GM23338 (cell line): ENCODE data around the gene FAM168B. TPM values are rescaled to one million over a fixed set of nuclear protein-coding genes. Genes with fewer than 3 reads are reported as not detected.

ENCODE experiments used
- ATAC-seq: fragments of 200-7000 bp; cut with Tn5 transposase; 3 replicates; pipeline ENCODE4 v1.9.1; 2020
- DNase-seq: peaks from one replicate; pipeline ENCODE4 v3.0.0-alpha.2; 2015; ENCODE audit warnings: low spot score
- H2AFZ ChIP-seq: fragments of 200-600 bp; sonication (generic); 2 replicates; pipeline ENCODE4 v1.8.0; 2016; ENCODE audit warnings: antibody characterized with exemption, mild to moderate bottlenecking, moderate library complexity
- H3F3A ChIP-seq: fragments of 200-600 bp; sonication (generic); replicated peaks from 2 replicates; pipeline ENCODE4 v1.8.0; 2017; ENCODE audit warnings: antibody characterized with exemption, mixed run types, low read depth
- H3K27ac ChIP-seq: fragments of 200-600 bp; sonication (generic); 2 replicates; pipeline ENCODE4 v1.6.1; 2016; ENCODE audit warnings: low read depth
- H3K27me3 ChIP-seq: fragments of 200-600 bp; sonication (generic); 2 replicates; pipeline ENCODE4 v1.8.0; 2016; ENCODE audit warnings: mild to moderate bottlenecking, mixed run types, moderate library complexity; ENCODE audit not compliant: insufficient read depth
- H3K36me3 ChIP-seq: fragments of 200-600 bp; sonication (generic); 2 replicates; pipeline ENCODE4 v1.8.0; 2016; ENCODE audit warnings: mild to moderate bottlenecking; ENCODE audit not compliant: insufficient read depth
- H3K4me1 ChIP-seq: fragments of 200-600 bp; sonication (generic); 2 replicates; pipeline ENCODE4 v1.8.0; 2016; ENCODE audit warnings: mild to moderate bottlenecking, moderate library complexity; ENCODE audit not compliant: insufficient read depth
- H3K4me2 ChIP-seq: fragments of 200-600 bp; sonication (generic); 2 replicates; pipeline ENCODE4 v1.7.1; 2017; ENCODE audit warnings: mixed run types
- H3K4me3 ChIP-seq: fragments of 200-600 bp; sonication (generic); 2 replicates; pipeline ENCODE4 v1.6.1; 2016; ENCODE audit warnings: mixed run types
- H3K79me2 ChIP-seq: fragments of 200-600 bp; sonication (generic); replicated peaks from 2 replicates; pipeline ENCODE4 v1.8.0; 2017; ENCODE audit warnings: mild to moderate bottlenecking; ENCODE audit not compliant: insufficient read depth
- H3K9me2 ChIP-seq: fragments of 200-600 bp; sonication (generic); 2 replicates; pipeline ENCODE4 v1.8.0; 2017; ENCODE audit not compliant: insufficient read depth
- H4K20me1 ChIP-seq: fragments of 200-600 bp; sonication (generic); replicated peaks from 2 replicates; pipeline ENCODE4 v1.8.0; 2017; ENCODE audit warnings: mild to moderate bottlenecking; ENCODE audit not compliant: insufficient read depth
- H3K27ac Mint-ChIP-seq: 2 replicates; pipeline ENCODE4 v1.8.0; 2020; ENCODE audit warnings: inconsistent platforms, mild to moderate bottlenecking, moderate library complexity, mixed read lengths
- H3K27me3 Mint-ChIP-seq: 3 replicates; pipeline ENCODE4 v1.8.0; 2022; ENCODE audit warnings: low read depth, mild to moderate bottlenecking, moderate library complexity, mixed read lengths, inconsistent platforms; ENCODE audit not compliant: insufficient read depth, poor library complexity
- H3K36me3 Mint-ChIP-seq: 3 replicates; pipeline ENCODE4 v1.8.0; 2021; ENCODE audit warnings: low read depth, mild to moderate bottlenecking, inconsistent platforms, moderate library complexity, mixed read lengths
- H3K4me1 Mint-ChIP-seq: 3 replicates; pipeline ENCODE4 v1.8.0; 2020; ENCODE audit warnings: mild to moderate bottlenecking, inconsistent platforms, mixed read lengths
- H3K4me3 Mint-ChIP-seq: 3 replicates; pipeline ENCODE4 v1.8.0; 2021; ENCODE audit warnings: moderate library complexity, mild to moderate bottlenecking, inconsistent platforms, mixed read lengths
- H3K9me3 Mint-ChIP-seq: 3 replicates; pipeline ENCODE4 v1.8.0; 2020; ENCODE audit warnings: moderate library complexity, mild to moderate bottlenecking, inconsistent platforms, mixed read lengths
- CTCF ChIP-seq, 2 experiments: fragments of 200-600 bp in 1 of 2; sonication (generic) in 1 of 2; conservative IDR thresholded peaks; 2 replicates each; pipeline versions ENCODE4 v1.5.1 to v1.6.1; 2016 to 2017; ENCODE audit warnings: antibody characterized with exemption in 2 of 2, low read depth in 2 of 2, mild to moderate bottlenecking in 2 of 2, moderate library complexity in 1 of 2
- ETS1 ChIP-seq: IDR thresholded peaks from 2 replicates; pipeline ENCODE4 v1.6.1; 2016; ENCODE audit warnings: antibody characterized with exemption
- EZH2phosphoT487 ChIP-seq: fragments of 200-600 bp; sonication (generic); IDR thresholded peaks from one replicate; pipeline ENCODE4 v1.8.1; 2018; ENCODE audit warnings: antibody characterized with exemption; ENCODE audit not compliant: unreplicated experiment
- NANOG ChIP-seq: IDR thresholded peaks from 2 replicates; pipeline ENCODE4 v1.6.1; 2016; ENCODE audit warnings: antibody characterized with exemption, borderline replicate concordance
- POLR2AphosphoS5 ChIP-seq: IDR thresholded peaks from 2 replicates; pipeline ENCODE4 v1.6.1; 2016; ENCODE audit warnings: antibody characterized with exemption, low read depth
- ZNF114 ChIP-seq: fragments of 250-450 bp; sonication (Bioruptor Pico); IDR thresholded peaks from 2 replicates; pipeline ENCODE4 v1.5.0; 2020; ENCODE audit warnings: mild to moderate bottlenecking, moderate library complexity
- ZNF331 ChIP-seq: fragments of 250-450 bp; sonication (Bioruptor Pico); IDR thresholded peaks from 2 replicates; pipeline ENCODE4 v1.5.0; 2020; ENCODE audit warnings: low read depth, mild to moderate bottlenecking, moderate library complexity
- polyA plus RNA-seq: library from polyadenylated mRNA; unstranded; fragments of >200 nt; fragmentation: Nextera tagmentation; extraction: Ambion mirVana; gene quantifications from 2 replicates; pipeline ENCODE4 v1.2.1, GENCODE V29; 2016
- total RNA-seq: library from RNA; depleted of rRNA; stranded (reverse); fragments of >200 nt; shearing (Covaris generic); gene quantifications from 2 replicates; pipeline ENCODE4 v1.2.3, GENCODE V29; 2014
- TF ChIP-seq, protein P1 (sequence below): fragments of 250-450 bp; sonication (Bioruptor Pico); IDR thresholded peaks from 2 replicates; pipeline ENCODE4 v1.5.0; 2020; ENCODE audit warnings: mild to moderate bottlenecking, moderate library complexity

The FAM168B gene
- total and polyA plus RNA-seq, 2 experiments from 2014 or later, result 18.8 to 76.8 TPM

DNA sequence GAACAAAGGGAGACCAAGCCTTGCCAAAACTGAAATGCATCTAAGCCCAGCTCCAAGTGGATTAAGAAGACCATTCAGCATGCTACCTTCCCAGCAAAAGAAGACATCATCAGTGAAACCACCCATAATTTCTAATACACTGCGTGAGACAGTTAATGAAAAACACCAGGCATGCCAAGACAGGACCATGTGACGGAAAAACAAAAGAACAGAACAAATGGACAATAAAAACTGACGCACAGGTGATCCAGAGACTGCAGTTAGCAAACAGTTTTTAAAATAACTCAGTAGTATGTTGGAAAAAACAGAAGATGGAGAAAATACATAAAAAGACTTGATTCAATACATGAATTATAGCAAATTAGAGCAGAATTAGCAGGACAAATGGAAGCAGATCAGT lies 15.3 kb downstream of the FAM168B start (continued):
- TF ChIP-seq CTCF (conservative IDR thresholded peaks at IDR 0.05; ENCODE audit: low read depth in 2 of 2) (no peak), EZH2phosphoT487 (no peak), ZNF331 (CRISPR knock-in tag) (no peak), POLR2AphosphoS5 (no peak)
- TF ChIP-seq, protein P1, sequence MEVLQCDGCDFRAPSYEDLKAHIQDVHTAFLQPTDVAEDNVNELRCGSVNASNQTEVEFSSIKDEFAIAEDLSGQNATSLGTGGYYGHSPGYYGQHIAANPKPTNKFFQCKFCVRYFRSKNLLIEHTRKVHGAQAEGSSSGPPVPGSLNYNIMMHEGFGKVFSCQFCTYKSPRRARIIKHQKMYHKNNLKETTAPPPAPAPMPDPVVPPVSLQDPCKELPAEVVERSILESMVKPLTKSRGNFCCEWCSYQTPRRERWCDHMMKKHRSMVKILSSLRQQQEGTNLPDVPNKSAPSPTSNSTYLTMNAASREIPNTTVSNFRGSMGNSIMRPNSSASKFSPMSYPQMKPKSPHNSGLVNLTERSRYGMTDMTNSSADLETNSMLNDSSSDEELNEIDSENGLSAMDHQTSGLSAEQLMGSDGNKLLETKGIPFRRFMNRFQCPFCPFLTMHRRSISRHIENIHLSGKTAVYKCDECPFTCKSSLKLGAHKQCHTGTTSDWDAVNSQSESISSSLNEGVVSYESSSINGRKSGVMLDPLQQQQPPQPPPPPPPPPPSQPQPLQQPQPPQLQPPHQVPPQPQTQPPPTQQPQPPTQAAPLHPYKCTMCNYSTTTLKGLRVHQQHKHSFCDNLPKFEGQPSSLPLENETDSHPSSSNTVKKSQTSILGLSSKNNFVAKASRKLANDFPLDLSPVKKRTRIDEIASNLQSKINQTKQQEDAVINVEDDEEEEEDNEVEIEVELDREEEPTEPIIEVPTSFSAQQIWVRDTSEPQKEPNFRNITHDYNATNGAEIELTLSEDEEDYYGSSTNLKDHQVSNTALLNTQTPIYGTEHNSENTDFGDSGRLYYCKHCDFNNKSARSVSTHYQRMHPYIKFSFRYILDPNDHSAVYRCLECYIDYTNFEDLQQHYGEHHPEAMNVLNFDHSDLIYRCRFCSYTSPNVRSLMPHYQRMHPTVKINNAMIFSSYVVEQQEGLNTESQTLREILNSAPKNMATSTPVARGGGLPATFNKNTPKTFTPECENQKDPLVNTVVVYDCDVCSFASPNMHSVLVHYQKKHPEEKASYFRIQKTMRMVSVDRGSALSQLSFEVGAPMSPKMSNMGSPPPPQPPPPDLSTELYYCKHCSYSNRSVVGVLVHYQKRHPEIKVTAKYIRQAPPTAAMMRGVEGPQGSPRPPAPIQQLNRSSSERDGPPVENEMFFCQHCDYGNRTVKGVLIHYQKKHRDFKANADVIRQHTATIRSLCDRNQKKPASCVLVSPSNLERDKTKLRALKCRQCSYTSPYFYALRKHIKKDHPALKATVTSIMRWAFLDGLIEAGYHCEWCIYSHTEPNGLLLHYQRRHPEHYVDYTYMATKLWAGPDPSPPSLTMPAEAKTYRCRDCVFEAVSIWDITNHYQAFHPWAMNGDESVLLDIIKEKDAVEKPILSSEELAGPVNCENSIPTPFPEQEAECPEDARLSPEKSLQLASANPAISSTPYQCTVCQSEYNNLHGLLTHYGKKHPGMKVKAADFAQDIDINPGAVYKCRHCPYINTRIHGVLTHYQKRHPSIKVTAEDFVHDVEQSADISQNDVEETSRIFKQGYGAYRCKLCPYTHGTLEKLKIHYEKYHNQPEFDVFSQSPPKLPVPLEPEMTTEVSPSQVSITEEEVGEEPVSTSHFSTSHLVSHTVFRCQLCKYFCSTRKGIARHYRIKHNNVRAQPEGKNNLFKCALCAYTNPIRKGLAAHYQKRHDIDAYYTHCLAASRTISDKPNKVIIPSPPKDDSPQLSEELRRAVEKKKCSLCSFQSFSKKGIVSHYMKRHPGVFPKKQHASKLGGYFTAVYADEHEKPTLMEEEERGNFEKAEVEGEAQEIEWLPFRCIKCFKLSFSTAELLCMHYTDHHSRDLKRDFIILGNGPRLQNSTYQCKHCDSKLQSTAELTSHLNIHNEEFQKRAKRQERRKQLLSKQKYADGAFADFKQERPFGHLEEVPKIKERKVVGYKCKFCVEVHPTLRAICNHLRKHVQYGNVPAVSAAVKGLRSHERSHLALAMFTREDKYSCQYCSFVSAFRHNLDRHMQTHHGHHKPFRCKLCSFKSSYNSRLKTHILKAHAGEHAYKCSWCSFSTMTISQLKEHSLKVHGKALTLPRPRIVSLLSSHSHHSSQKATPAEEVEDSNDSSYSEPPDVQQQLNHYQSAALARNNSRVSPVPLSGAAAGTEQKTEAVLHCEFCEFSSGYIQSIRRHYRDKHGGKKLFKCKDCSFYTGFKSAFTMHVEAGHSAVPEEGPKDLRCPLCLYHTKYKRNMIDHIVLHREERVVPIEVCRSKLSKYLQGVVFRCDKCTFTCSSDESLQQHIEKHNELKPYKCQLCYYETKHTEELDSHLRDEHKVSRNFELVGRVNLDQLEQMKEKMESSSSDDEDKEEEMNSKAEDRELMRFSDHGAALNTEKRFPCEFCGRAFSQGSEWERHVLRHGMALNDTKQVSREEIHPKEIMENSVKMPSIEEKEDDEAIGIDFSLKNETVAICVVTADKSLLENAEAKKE, result no peak

- Mint-ChIP-seq H3K36me3 (peaks cover 89% of the 10 kb centered on the region), H3K27ac (no peak overlapping the region), H3K4me3 (no peak overlapping the region), H3K9me3 (no peaks in the 10 kb centered on the region), H3K4me1 (peaks cover 15% of the 10 kb centered on the region), H3K27me3 (peaks cover 7% of the 10 kb centered on the region)
- H3F3A ChIP-seq, result 0 out of 2 replicates have a peak, but pooled peaks cover 5% of the 10 kb centered on the region
- H3K36me3 ChIP-seq, result peaks cover 36% of the 10 kb centered on the region
- peaks cover 9% of the 10 kb centered on the region for H3K4me1 ChIP-seq
- peaks cover 100% of the 10 kb centered on the region for H3K79me2 ChIP-seq
- ATAC-seq (no peak), DNase-seq (no peak)
- TF ChIP-seq NANOG (no peak), ETS1 (no peak), ZNF114 (CRISPR knock-in tag) (no peak), ZNF331 (CRISPR knock-in tag) (no peak), POLR2AphosphoS5 (no peak)
- H3K27ac ChIP-seq, result no peak overlapping the region; the same call in 1 of the 2 replicates
- H3K4me2 ChIP-seq, result no peak overlapping the region
- no peak overlapping the region for H2AFZ ChIP-seq
- no peak overlapping the region for H3K4me3 ChIP-seq
- H3K27me3 ChIP-seq, result no peaks in the 10 kb centered on the region
- H4K20me1 ChIP-seq, result peaks cover 86% of the 10 kb centered on the region
- no peaks in the 10 kb centered on the region for H3K9me2 ChIP-seq
Observed at GRCh38 chr2:131077182-131077846, 15.9 kb downstream of the FAM168B start.
